A549 (cell line): ENCODE data around the gene MVK. TPM values are rescaled to one million over a fixed set of nuclear protein-coding genes. Genes with fewer than 3 reads are reported as not detected.

Source experiments
- ATAC-seq, 2 experiments: fragments of 200-7000 bp in 1 of 2; fragments of >200 bp in 1 of 2; cut with Nextera tagmentation in 1 of 2; cut with Tn5 transposase in 1 of 2; 3 replicates each; pipeline versions ENCODE4 v1.8.0 to v1.9.1; 2018 to 2020; ENCODE audit warnings: mild to moderate bottlenecking in 1 of 2, moderate library complexity in 1 of 2
- CTCF ChIA-PET: fragments of 300-600 bp; sonication (Branson Sonifier 250); formaldehyde crosslinking; extraction: SDS; loops from one replicate; lab custom pipeline; 2021; ENCODE audit warnings: antibody characterized with exemption, inconsistent platforms; lab: Yijun Ruan, JAX
- POLR2A ChIA-PET: fragments of 350-600 bp; formaldehyde crosslinking; extraction: SDS; loops from one replicate; lab custom pipeline; 2021; ENCODE audit warnings: antibody characterized with exemption, inconsistent platforms; lab: Yijun Ruan, JAX
- DNase-seq, 2 experiments: peaks; one replicate each; pipeline versions ENCODE4 v3.0.0 to v3.0.0-alpha.2; 2011 to 2016; ENCODE audit warnings: low read depth in 1 of 2, low spot score in 1 of 2
- FAIRE-seq: peaks from 2 replicates; lab custom pipeline; 2011; peaks lifted over from hg19 to GRCh38; lab: Jason Lieb, UNC
- H3K27ac ChIP-seq, 2 experiments: fragments of >200 bp; sonication (Bioruptor Twin); formaldehyde crosslinking; 3 replicates each; pipeline ENCODE4 v1.5.1; 2016 to 2017
- H3K4me1 ChIP-seq: fragments of >200 bp; sonication (Bioruptor Twin); formaldehyde crosslinking; 3 replicates; pipeline ENCODE4 v1.6.1; 2016
- H3K4me2 ChIP-seq: fragments of >200 bp; sonication (Bioruptor Twin); formaldehyde crosslinking; 3 replicates; pipeline ENCODE4 v1.6.1; 2016
- H3K4me3 ChIP-seq: fragments of >200 bp; sonication (Bioruptor Twin); formaldehyde crosslinking; 3 replicates; pipeline ENCODE4 v1.5.1; 2016
- H3K9me3 ChIP-seq: fragments of >200 bp; sonication (Bioruptor Twin); formaldehyde crosslinking; 3 replicates; pipeline ENCODE4 v1.6.1; 2016
- BHLHE40 ChIP-seq: IDR thresholded peaks from 2 replicates; pipeline ENCODE4 v1.6.1; 2012; ENCODE audit warnings: low read depth, low read length, inconsistent platforms
- CEBPB ChIP-seq, 2 experiments: fragments of >200 bp in 1 of 2; sonication (Bioruptor Twin) in 1 of 2; formaldehyde crosslinking in 1 of 2; IDR thresholded peaks; 2 replicates each; pipeline ENCODE4 v1.6.1; 2012 to 2016
- EHF ChIP-seq: fragments of 250-450 bp; sonication (Bioruptor Pico); IDR thresholded peaks from 2 replicates; pipeline ENCODE4 v1.5.0; 2020; ENCODE audit warnings: mild to moderate bottlenecking
- EHMT2 ChIP-seq: fragments of 200-600 bp; sonication (generic); IDR thresholded peaks from 2 replicates; pipeline ENCODE4 v1.6.1; 2016; ENCODE audit warnings: antibody characterized with exemption, low read depth, mild to moderate bottlenecking, moderate library complexity
- EP300 ChIP-seq, 2 experiments: fragments of >200 bp; sonication (Bioruptor Twin); formaldehyde crosslinking; IDR thresholded peaks; 2 replicates in 1 of 2; 3 replicates in 1 of 2; pipeline ENCODE4 v1.6.1; 2016 to 2017
- FOSL2 ChIP-seq, 2 experiments: fragments of 450-650 bp in 1 of 2; fragments of >200 bp in 1 of 2; sonication (Bioruptor Twin) in 1 of 2; formaldehyde crosslinking; IDR thresholded peaks; 2 replicates each; pipeline versions ENCODE4 v1.5.0 to v1.6.1; 2016 to 2020; ENCODE audit warnings: mild to moderate bottlenecking in 1 of 2, moderate library complexity in 1 of 2
- GATA3 ChIP-seq: IDR thresholded peaks from 2 replicates; pipeline ENCODE4 v1.6.1; 2012; ENCODE audit warnings: borderline replicate concordance
- HDAC2 ChIP-seq: fragments of 200-600 bp; sonication (generic); IDR thresholded peaks from 2 replicates; pipeline ENCODE4 v1.6.1; 2016
- HEYL ChIP-seq: fragments of 250-450 bp; sonication (Bioruptor Pico); IDR thresholded peaks from 2 replicates; pipeline ENCODE4 v1.8.0; 2021; ENCODE audit warnings: mild to moderate bottlenecking, moderate library complexity
- HOXA7 ChIP-seq: fragments of 250-450 bp; sonication (Bioruptor Pico); IDR thresholded peaks from 2 replicates; pipeline ENCODE4 v1.5.0; 2020; ENCODE audit warnings: mild to moderate bottlenecking, moderate library complexity
- HOXB5 ChIP-seq: fragments of 250-450 bp; sonication (Bioruptor Pico); IDR thresholded peaks from 2 replicates; pipeline ENCODE4 v1.5.0; 2020; ENCODE audit warnings: mild to moderate bottlenecking, moderate library complexity
- KDM1A ChIP-seq: fragments of 200-600 bp; sonication (generic); IDR thresholded peaks from 2 replicates; pipeline ENCODE4 v1.6.1; 2016; ENCODE audit warnings: low read depth, mild to moderate bottlenecking
- KDM5A ChIP-seq: fragments of 200-600 bp; sonication (generic); IDR thresholded peaks from 2 replicates; pipeline ENCODE4 v1.6.1; 2016; ENCODE audit warnings: antibody characterized with exemption, mild to moderate bottlenecking
- MYC ChIP-seq: IDR thresholded peaks from 2 replicates; pipeline ENCODE4 v1.6.1; 2012; ENCODE audit warnings: mild to moderate bottlenecking, inconsistent platforms, low read length, improper control_type of control experiment, borderline replicate concordance
- NFE2L2 ChIP-seq: fragments of 150-350 bp; conservative IDR thresholded peaks from 2 replicates; pipeline ENCODE4 v1.6.1; 2014; ENCODE audit warnings: low read length
- NR3C1 ChIP-seq: fragments of >200 bp; sonication (Bioruptor Twin); formaldehyde crosslinking; IDR thresholded peaks from 3 replicates; pipeline ENCODE4 v1.6.1; 2017
- PHF8 ChIP-seq: fragments of 200-600 bp; sonication (generic); IDR thresholded peaks from 2 replicates; pipeline ENCODE4 v1.6.1; 2016; ENCODE audit warnings: low read depth, mild to moderate bottlenecking, antibody characterized with exemption, moderate library complexity, borderline replicate concordance
- RARB ChIP-seq: fragments of 250-450 bp; sonication (Bioruptor Pico); IDR thresholded peaks from 2 replicates; pipeline ENCODE4 v1.8.0; 2021; ENCODE audit warnings: mild to moderate bottlenecking, moderate library complexity
- RNF2 ChIP-seq: fragments of 200-600 bp; sonication (generic); IDR thresholded peaks from 2 replicates; pipeline ENCODE4 v1.6.1; 2016; ENCODE audit warnings: low read depth, mild to moderate bottlenecking, antibody characterized with exemption, moderate library complexity, borderline replicate concordance
- SMC3 ChIP-seq: fragments of >200 bp; sonication (Bioruptor Twin); formaldehyde crosslinking; IDR thresholded peaks from 3 replicates; pipeline ENCODE4 v1.6.1; 2018; ENCODE audit warnings: inconsistent platforms
- SREBF2 ChIP-seq: fragments of 450-650 bp; IDR thresholded peaks from 2 replicates; pipeline ENCODE4 v1.6.1; 2014; ENCODE audit warnings: mild to moderate bottlenecking, moderate library complexity
- TFCP2L1 ChIP-seq: fragments of 250-450 bp; sonication (Bioruptor Pico); IDR thresholded peaks from 2 replicates; pipeline ENCODE4 v1.5.0; 2021; ENCODE audit warnings: mild to moderate bottlenecking
- ZC3H11A ChIP-seq: fragments of 450-650 bp; IDR thresholded peaks from 2 replicates; pipeline ENCODE4 v1.6.1; 2014; ENCODE audit warnings: antibody characterized with exemption, mild to moderate bottlenecking
- WGBS: methylation state at CpG from one replicate; pipeline ENCODE4 v1.1.6; 2017; ENCODE audit errors: missing lambda C conversion rate; 5-methylcytosine and 5-hydroxymethylcytosine counted together
- polyA plus RNA-seq, 4 experiments: library from polyadenylated mRNA; depleted of rRNA in 3 of 4; stranded (reverse); fragments of >200 nt; fragmentation: RNase III in 1 of 4; extraction: RNeasy Plus Mini Kit Qiagen cat#74134 plus additional on column Dnase treatment in 1 of 4; gene quantifications; 2 replicates in 3 of 4; 3 replicates in 1 of 4; pipeline ENCODE4 v1.2.3, GENCODE V29; 2011 to 2017
- TF ChIP-seq, protein P1 (sequence below): IDR thresholded peaks from 2 replicates; pipeline ENCODE4 v1.6.1; 2012
- TF ChIP-seq, protein P2 (sequence below): fragments of 150-350 bp; IDR thresholded peaks from 2 replicates; pipeline ENCODE4 v1.6.1; 2014; ENCODE audit warnings: low read depth, mild to moderate bottlenecking, low read length
- TF ChIP-seq, protein P3 (sequence below): fragments of 200-600 bp; sonication (generic); IDR thresholded peaks from 2 replicates; pipeline ENCODE4 v1.6.1; 2016; ENCODE audit warnings: antibody characterized with exemption, mild to moderate bottlenecking, moderate library complexity
- TF ChIP-seq, protein P4 (sequence below): IDR thresholded peaks from 2 replicates; pipeline ENCODE4 v1.6.1; 2012

The MVK gene
- polyA plus RNA-seq, 2 of the 4 experiments (the other 2 are of a cell fraction), result 5.9 to 14.8 TPM

DNA sequence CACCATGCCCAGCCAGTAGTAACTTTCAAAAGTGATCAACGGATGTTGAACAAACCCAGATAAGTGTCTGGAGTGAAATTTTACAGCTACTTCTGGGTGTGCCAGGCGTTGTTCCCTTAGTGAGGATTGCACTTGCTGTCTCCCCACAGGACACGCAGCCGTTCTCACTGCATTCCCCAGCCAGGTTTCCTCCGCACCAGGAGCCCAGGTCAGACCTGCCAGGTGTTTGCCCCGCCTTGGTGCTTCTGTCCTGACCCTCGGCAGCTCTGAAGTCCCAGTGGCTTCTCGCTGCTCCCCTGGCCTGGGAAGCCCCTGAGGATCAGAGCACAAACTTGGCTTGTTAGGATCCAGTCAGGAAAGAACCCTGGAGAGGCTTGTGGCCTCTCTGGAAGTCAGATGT is 36.5 kb upstream of the MVK start:
- WGBS, result 76% methylated on average over 8 of the region's 8 CpGs
- no peak for ATAC-seq
- no peak for FAIRE-seq
- Histone ChIP-seq H3K4me2 (no peak overlapping the region), H3K9me3 (no peaks in the 10 kb centered on the region), H3K27ac (no peak overlapping the region), H3K4me1 (no peaks in the 10 kb centered on the region), H3K4me3 (no peak overlapping the region)
- POLR2A ChIA-PET, result no interaction called here
- no peak for DNase-seq
- CTCF ChIA-PET, result interaction anchor here (0.9 to 1.5 kb wide), 4 partner anchors 12 to 21 kb away, joined by 3 to 5 read pairs (median 4); no protein-coding TSS in a partner anchor
- TF ChIP-seq FOSL2 (IDR thresholded peaks at IDR 0.05), result no peak
- no peak for TF ChIP-seq FOSL2 (CRISPR knock-in tag; IDR thresholded peaks at IDR 0.05)
- TF ChIP-seq NR3C1, result no peak
- TF ChIP-seq BHLHE40, result no peak
- no peak for TF ChIP-seq PHF8
- TF ChIP-seq NFE2L2, result no peak
- TF ChIP-seq, protein P1, sequence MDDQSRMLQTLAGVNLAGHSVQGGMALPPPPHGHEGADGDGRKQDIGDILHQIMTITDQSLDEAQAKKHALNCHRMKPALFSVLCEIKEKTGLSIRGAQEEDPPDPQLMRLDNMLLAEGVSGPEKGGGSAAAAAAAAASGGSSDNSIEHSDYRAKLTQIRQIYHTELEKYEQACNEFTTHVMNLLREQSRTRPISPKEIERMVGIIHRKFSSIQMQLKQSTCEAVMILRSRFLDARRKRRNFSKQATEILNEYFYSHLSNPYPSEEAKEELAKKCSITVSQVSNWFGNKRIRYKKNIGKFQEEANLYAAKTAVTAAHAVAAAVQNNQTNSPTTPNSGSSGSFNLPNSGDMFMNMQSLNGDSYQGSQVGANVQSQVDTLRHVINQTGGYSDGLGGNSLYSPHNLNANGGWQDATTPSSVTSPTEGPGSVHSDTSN, result no peak
- no peak for TF ChIP-seq RARB (CRISPR knock-in tag)
- no peak for TF ChIP-seq SREBF2
- TF ChIP-seq HEYL, result no peak
- TF ChIP-seq, protein P2, sequence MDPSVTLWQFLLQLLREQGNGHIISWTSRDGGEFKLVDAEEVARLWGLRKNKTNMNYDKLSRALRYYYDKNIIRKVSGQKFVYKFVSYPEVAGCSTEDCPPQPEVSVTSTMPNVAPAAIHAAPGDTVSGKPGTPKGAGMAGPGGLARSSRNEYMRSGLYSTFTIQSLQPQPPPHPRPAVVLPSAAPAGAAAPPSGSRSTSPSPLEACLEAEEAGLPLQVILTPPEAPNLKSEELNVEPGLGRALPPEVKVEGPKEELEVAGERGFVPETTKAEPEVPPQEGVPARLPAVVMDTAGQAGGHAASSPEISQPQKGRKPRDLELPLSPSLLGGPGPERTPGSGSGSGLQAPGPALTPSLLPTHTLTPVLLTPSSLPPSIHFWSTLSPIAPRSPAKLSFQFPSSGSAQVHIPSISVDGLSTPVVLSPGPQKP, result no peak
- no peak for TF ChIP-seq CEBPB (IDR thresholded peaks at IDR 0.05)
- TF ChIP-seq EP300 (IDR thresholded peaks at IDR 0.05), result no peak
- TF ChIP-seq, protein P3, sequence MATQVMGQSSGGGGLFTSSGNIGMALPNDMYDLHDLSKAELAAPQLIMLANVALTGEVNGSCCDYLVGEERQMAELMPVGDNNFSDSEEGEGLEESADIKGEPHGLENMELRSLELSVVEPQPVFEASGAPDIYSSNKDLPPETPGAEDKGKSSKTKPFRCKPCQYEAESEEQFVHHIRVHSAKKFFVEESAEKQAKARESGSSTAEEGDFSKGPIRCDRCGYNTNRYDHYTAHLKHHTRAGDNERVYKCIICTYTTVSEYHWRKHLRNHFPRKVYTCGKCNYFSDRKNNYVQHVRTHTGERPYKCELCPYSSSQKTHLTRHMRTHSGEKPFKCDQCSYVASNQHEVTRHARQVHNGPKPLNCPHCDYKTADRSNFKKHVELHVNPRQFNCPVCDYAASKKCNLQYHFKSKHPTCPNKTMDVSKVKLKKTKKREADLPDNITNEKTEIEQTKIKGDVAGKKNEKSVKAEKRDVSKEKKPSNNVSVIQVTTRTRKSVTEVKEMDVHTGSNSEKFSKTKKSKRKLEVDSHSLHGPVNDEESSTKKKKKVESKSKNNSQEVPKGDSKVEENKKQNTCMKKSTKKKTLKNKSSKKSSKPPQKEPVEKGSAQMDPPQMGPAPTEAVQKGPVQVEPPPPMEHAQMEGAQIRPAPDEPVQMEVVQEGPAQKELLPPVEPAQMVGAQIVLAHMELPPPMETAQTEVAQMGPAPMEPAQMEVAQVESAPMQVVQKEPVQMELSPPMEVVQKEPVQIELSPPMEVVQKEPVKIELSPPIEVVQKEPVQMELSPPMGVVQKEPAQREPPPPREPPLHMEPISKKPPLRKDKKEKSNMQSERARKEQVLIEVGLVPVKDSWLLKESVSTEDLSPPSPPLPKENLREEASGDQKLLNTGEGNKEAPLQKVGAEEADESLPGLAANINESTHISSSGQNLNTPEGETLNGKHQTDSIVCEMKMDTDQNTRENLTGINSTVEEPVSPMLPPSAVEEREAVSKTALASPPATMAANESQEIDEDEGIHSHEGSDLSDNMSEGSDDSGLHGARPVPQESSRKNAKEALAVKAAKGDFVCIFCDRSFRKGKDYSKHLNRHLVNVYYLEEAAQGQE, result no peak
- TF ChIP-seq ZC3H11A, result no peak
- TF ChIP-seq EHMT2, result no peak
- TF ChIP-seq KDM1A, result no peak

- ATAC-seq (no peak), DNase-seq (no peak), FAIRE-seq (no peak)
- Histone ChIP-seq H3K9me3 (no peaks in the 10 kb centered on the region), H3K4me1 (no peaks in the 10 kb centered on the region), H3K4me2 (no peak overlapping the region), H3K4me3 (no peak overlapping the region), H3K27ac (no peak overlapping the region)
- CTCF ChIA-PET, result interaction anchor here (1.2 to 1.7 kb wide), 3 partner anchors 22 to 307 kb away, joined by 3 to 4 read pairs (median 3); no protein-coding TSS in a partner anchor
- 83% methylated on average over 16 of the region's 16 CpGs for WGBS
- POLR2A ChIA-PET, result no interaction called here
- TF ChIP-seq, protein P4, sequence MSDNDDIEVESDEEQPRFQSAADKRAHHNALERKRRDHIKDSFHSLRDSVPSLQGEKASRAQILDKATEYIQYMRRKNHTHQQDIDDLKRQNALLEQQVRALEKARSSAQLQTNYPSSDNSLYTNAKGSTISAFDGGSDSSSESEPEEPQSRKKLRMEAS, result no peak
- TF ChIP-seq HOXA7, result no peak
- TF ChIP-seq KDM5A, result no peak
- no peak for TF ChIP-seq SREBF2
- TF ChIP-seq SMC3, result no peak
- TF ChIP-seq GATA3, result no peak
- TF ChIP-seq EHF, result no peak
- no peak for TF ChIP-seq HEYL
- TF ChIP-seq NR3C1, result no peak
- no peak for TF ChIP-seq MYC
- TF ChIP-seq HDAC2, result no peak
- TF ChIP-seq TFCP2L1 (CRISPR knock-in tag), result no peak
- TF ChIP-seq KDM1A, result no peak
- no peak for TF ChIP-seq HOXB5 (CRISPR knock-in tag)
- TF ChIP-seq, protein P3, result no peak
- TF ChIP-seq BHLHE40, result no peak
- no peak for TF ChIP-seq RNF2
Measured at GRCh38 chr12:109538191-109538863, 35.3 kb upstream of the MVK start.
